Measurements from ENCODE around the gene KIAA1217.

Gene KIAA1217

GRCh38 chr10:24542314-24543270 lies 333.7 kb downstream of the KIAA1217 start:
- Histone ChIP-seq H4K20me1 (ENCODE audit: insufficient read depth, low read length) (no peaks in the 10 kb centered on the region), H3K4me3 (ENCODE audit: low read depth, low read length, poor library complexity, severe bottlenecking) (no peak overlapping the region), H3F3A (ENCODE audit: insufficient read depth, low read length) (no peaks in the 10 kb centered on the region), H3K79me2 (ENCODE audit: insufficient read depth, low read length) (no peaks in the 10 kb centered on the region), H3K27ac (ENCODE audit: low read depth, low read length, poor library complexity, severe bottlenecking) (no peak overlapping the region), H2AFZ (ENCODE audit: low read length) (no peak overlapping the region), H3K4me2 (ENCODE audit: low read length) (no peak overlapping the region), H3K9me2 (ENCODE audit: low read depth, low read length) (no peaks in the 10 kb centered on the region), H3K4me1 (ENCODE audit: insufficient read depth, low read length, severe bottlenecking) (no peaks in the 10 kb centered on the region), H3K9ac (ENCODE audit: low read length) (no peak overlapping the region), H3K36me3 (ENCODE audit: insufficient read depth, low read length) (no peaks in the 10 kb centered on the region), H3K9me3 (ENCODE audit: low read length) (no peaks in the 10 kb centered on the region), H3K27me3 (ENCODE audit: insufficient read depth, low read length) (no peaks in the 10 kb centered on the region)
- TF ChIP-seq, protein P1, sequence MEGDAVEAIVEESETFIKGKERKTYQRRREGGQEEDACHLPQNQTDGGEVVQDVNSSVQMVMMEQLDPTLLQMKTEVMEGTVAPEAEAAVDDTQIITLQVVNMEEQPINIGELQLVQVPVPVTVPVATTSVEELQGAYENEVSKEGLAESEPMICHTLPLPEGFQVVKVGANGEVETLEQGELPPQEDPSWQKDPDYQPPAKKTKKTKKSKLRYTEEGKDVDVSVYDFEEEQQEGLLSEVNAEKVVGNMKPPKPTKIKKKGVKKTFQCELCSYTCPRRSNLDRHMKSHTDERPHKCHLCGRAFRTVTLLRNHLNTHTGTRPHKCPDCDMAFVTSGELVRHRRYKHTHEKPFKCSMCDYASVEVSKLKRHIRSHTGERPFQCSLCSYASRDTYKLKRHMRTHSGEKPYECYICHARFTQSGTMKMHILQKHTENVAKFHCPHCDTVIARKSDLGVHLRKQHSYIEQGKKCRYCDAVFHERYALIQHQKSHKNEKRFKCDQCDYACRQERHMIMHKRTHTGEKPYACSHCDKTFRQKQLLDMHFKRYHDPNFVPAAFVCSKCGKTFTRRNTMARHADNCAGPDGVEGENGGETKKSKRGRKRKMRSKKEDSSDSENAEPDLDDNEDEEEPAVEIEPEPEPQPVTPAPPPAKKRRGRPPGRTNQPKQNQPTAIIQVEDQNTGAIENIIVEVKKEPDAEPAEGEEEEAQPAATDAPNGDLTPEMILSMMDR (IDR thresholded peaks at IDR 0.05; ENCODE audit: low read length) = no peak
- no peak for TF ChIP-seq EZH2 (IDR thresholded peaks at IDR 0.05; ENCODE audit: borderline replicate concordance, low read length)

DNA sequence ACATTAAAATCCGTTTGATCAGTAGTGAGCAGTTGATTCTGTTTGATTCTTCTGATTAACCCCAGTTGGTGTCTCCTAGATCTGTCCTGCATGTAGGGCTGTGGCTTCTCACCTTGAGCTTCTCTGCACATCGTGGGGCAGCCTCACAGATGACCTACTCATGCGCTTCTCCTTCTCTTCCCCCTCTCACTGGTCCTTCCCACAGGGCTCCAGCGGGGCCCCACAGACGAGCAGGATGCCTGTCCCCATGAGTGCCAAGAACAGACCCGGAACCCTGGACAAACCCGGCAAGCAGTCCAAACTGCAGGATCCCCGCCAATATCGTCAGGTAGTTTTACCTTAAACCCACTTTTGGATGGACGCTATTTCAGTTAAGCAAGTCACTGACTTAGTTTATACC lies 335.8 kb downstream of the KIAA1217 start:
- H3K4me1 ChIP-seq (ENCODE audit: insufficient read depth, low read length, severe bottlenecking) = no peaks in the 10 kb centered on the region
- H3K4me2 ChIP-seq (ENCODE audit: low read length) = no peak overlapping the region
- TF ChIP-seq, protein P1 (IDR thresholded peaks at IDR 0.05; ENCODE audit: low read length) = no peak
- TF ChIP-seq EZH2 (IDR thresholded peaks at IDR 0.05; ENCODE audit: borderline replicate concordance, low read length) = no peak
- no peaks in the 10 kb centered on the region for H3K79me2 ChIP-seq (ENCODE audit: insufficient read depth, low read length)
- H2AFZ ChIP-seq (ENCODE audit: low read length) = no peak overlapping the region
- no peaks in the 10 kb centered on the region for H3K9me2 ChIP-seq (ENCODE audit: low read depth, low read length)
- H3K4me3 ChIP-seq (ENCODE audit: low read depth, low read length, poor library complexity, severe bottlenecking) = no peak overlapping the region
- H3K36me3 ChIP-seq (ENCODE audit: insufficient read depth, low read length) = no peaks in the 10 kb centered on the region
- no peaks in the 10 kb centered on the region for H4K20me1 ChIP-seq (ENCODE audit: insufficient read depth, low read length)
- H3K9me3 ChIP-seq (ENCODE audit: low read length) = no peaks in the 10 kb centered on the region
- H3K27ac ChIP-seq (ENCODE audit: low read depth, low read length, poor library complexity, severe bottlenecking) = no peak overlapping the region
- H3K27me3 ChIP-seq (ENCODE audit: insufficient read depth, low read length) = no peaks in the 10 kb centered on the region
- no peaks in the 10 kb centered on the region for H3F3A ChIP-seq (ENCODE audit: insufficient read depth, low read length)
- H3K9ac ChIP-seq (ENCODE audit: low read length) = no peak overlapping the region

DNA sequence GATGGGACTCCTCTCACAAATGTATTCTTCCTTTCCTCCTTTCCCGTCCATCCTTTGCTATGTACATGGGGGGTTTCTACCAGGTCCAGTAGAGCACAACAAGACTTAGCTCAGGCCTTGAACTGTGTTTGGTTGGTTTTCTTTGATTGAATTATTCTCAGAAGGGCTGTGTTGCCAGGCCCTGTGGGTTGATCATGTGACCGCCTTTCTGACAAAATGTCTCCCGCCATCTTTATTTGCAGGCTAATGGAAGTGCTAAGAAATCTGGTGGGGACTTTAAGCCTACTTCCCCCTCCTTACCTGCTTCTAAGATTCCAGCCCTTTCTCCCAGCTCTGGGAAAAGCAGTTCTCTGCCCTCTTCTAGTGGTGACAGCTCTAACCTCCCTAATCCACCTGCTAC lies 336.6 kb downstream of the KIAA1217 start:
- Histone ChIP-seq H2AFZ (ENCODE audit: low read length) (no peak overlapping the region), H3K36me3 (ENCODE audit: insufficient read depth, low read length) (no peaks in the 10 kb centered on the region), H3K9ac (ENCODE audit: low read length) (no peak overlapping the region), H4K20me1 (ENCODE audit: insufficient read depth, low read length) (no peaks in the 10 kb centered on the region), H3K27me3 (ENCODE audit: insufficient read depth, low read length) (no peaks in the 10 kb centered on the region), H3K79me2 (ENCODE audit: insufficient read depth, low read length) (no peaks in the 10 kb centered on the region), H3K9me3 (ENCODE audit: low read length) (no peaks in the 10 kb centered on the region), H3K27ac (ENCODE audit: low read depth, low read length, poor library complexity, severe bottlenecking) (no peak overlapping the region), H3K4me1 (ENCODE audit: insufficient read depth, low read length, severe bottlenecking) (no peaks in the 10 kb centered on the region), H3K4me3 (ENCODE audit: low read depth, low read length, poor library complexity, severe bottlenecking) (no peak overlapping the region), H3K9me2 (ENCODE audit: low read depth, low read length) (no peaks in the 10 kb centered on the region), H3K4me2 (ENCODE audit: low read length) (no peak overlapping the region), H3F3A (ENCODE audit: insufficient read depth, low read length) (no peaks in the 10 kb centered on the region)
- no peak for TF ChIP-seq EZH2 (IDR thresholded peaks at IDR 0.05; ENCODE audit: borderline replicate concordance, low read length)
- TF ChIP-seq, protein P1 (IDR thresholded peaks at IDR 0.05; ENCODE audit: low read length) = no peak
